GM19240 (cell line): Measurements from ENCODE around the gene LDLRAP1.

Experiments used
- DNase-seq: peaks from one replicate; pipeline ENCODE4 v3.0.0; 2011; ENCODE audit warnings: low spot score; ENCODE audit not compliant: insufficient read length

Gene LDLRAP1

DNA sequence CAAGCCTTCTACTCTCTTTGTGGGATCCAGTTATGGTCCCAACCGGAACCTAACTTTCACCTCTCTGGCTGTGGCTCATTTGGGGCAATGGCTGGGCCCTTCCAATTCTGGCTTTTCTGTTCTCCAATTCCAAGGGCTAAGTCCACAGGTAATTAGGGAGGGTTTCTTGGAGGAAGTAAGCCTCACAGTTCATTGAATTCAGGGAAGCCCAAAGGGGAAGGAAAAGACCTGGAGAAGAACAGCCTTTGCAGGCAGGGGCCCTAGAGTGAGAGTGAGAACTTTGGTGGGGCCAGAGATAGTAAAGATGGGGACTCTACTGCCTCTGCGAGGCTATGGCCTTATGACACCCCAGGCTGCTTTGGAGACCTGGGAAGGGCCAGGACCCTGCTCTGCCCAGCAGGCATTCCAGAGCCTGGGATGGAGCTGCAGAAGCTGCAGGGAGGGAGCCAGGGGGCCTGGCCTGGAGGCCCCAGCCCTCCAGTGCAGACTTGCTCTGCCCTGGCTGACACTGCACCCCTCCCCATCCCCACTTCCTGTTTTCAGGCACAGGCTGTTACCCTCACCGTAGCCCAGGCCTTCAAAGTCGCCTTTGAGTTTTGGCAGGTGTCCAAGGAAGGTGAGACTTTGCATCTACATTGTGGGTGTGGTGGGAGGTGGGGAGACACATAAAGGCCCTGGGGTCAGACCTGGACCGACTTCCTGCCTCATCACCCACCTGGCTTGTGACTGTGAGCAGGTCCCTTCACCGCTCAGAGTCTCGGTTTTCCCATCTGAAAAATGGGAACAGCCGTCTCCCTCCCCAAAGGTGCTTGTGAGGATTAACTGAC, 18.9 kb downstream of the LDLRAP1 start:
- DNase-seq: peak; percentile 94

DNA sequence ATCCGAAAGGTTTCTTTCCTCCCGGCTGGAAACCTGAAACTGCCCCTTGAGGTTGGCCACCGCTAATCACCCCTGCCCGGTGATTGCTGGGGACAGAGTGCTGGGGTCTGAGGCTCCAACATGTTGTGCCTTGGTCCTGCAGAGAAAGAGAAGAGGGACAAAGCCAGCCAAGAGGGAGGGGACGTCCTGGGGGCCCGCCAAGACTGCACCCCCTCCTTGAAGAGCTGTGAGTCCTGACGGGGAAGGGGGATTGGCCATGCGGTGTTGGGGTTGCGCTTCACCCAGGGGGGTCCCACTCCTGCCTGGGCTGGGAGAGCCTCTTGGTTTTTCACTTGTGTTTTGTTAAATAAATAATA, 19.5 kb downstream of the LDLRAP1 start:
- DNase-seq: no peak

DNA sequence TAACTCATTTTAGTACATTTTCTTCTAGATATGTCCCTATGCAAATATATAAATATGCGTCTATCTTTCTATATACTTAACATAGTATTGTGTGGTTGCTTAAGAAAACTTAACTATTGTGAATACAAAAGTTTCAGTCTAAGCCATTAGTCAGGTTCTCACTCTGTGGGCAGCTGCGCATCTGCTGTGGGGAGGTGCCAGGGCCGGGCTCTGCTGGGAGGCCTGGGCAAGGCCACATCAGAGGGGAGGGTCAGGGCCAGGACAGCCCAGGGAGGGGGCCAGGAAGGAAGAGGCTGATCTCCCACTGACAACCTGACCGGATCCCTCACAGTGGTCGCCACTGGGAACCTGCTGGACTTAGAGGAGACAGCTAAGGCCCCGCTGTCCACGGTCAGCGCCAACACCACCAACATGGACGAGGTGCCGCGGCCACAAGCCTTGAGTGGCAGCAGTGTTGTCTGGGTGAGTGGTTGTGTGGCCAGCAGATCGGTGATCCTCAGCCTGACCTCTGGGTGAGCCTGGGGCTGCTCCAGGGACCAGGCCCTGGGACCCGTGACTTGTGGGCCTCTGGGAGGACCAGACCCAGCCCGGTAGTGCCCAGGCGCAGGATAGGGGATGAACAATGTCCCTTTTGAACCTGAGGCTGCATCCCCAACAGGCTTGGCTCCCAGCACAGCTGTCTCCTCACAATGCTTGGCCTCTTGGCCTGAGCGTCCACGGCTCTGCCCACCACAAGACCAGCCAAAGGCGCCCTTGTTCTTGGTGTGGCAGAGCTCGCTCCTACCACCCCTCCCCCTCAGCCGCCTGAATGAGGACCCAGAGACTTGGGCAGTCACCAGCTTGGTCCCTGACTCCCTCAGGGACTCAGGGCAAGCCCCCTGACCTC, 20.2 kb downstream of the LDLRAP1 start:
- no peak for DNase-seq

DNA sequence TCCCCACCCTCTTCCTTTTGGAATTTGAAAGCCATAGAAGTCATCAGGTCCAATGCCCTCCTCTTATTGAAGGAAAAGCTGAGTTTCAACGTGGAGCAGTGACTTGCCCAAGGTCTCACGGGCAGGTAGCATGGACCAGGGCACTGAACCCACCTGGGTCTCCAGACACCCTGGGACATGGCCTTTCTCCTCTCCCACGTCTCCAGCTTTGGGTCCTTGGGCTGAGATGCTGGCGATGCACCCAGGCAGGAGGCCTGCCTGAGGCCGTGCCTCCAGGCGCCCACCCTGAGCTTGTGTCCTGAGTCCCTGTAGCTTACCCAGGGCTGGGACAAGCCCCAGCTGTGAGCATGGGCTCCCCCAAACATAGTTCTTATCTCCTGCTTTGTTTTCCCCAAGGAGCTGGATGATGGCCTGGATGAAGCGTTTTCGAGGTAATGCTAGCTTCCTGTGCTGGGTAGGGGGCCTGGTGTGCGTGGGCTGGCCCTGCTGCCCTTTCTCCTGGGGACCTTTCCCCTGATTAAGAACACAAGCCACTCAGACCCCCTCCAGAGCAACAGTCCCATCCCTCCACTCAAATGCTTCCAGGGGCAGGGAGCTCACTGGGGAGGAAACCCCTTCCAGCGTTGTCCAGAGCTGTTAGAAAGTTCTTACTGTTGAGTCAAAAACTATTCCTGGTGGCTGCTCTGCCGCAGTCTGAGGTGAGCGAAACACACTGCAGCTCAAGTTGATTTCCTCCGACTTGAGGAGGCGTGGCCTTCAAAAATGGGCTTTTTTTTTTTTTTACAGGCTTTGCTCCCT, 21.6 kb downstream of the LDLRAP1 start:
- DNase-seq: no peak

DNA sequence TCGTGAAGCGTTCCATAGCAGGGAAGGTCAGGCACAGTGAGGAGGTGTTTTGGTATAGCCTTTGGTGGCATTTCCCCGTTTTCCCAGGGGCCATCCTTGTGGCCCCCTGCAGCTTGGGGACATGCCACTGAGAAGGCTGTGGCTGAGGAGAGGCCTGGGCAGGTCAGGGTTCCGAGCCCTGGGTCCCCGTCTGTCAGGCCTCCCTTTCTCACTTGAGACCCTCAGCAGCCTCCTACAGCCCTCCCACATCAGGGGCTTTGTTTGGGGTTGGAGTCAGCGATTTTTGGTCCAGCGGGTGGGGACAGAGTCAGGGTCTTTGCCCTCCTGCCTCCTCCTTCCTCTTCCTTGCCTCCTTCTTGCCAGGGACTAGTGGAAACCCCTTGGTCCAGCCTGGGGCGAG, 22.2 kb downstream of the LDLRAP1 start:
- DNase-seq: no peak

DNA sequence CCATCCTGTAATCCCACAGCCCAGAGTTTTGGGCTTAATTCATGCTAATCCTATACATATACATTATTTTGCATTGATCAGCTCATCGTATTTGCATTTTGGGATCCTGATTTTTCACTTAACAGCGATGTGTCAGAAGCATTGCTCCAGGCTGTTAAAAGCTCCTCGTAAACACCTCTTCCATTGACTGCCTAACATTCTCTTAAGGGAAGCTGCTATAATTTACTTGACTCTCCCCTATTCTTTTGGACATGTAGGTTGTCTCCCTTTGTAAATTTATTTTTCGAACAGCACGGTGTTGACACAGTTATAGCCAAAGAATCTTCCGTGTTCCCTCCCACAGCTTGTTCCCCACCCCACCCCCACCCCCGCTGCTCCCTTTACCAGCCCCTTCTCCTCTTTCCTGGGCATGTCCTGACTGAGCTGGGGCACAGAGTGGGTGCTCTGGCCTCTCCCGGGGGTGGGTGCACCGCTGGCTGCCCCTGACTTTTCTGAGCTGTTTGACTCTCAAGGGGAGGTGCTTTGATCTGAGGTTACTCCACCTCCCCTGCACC, 22.8 kb downstream of the LDLRAP1 start:
- DNase-seq: no peak

DNA sequence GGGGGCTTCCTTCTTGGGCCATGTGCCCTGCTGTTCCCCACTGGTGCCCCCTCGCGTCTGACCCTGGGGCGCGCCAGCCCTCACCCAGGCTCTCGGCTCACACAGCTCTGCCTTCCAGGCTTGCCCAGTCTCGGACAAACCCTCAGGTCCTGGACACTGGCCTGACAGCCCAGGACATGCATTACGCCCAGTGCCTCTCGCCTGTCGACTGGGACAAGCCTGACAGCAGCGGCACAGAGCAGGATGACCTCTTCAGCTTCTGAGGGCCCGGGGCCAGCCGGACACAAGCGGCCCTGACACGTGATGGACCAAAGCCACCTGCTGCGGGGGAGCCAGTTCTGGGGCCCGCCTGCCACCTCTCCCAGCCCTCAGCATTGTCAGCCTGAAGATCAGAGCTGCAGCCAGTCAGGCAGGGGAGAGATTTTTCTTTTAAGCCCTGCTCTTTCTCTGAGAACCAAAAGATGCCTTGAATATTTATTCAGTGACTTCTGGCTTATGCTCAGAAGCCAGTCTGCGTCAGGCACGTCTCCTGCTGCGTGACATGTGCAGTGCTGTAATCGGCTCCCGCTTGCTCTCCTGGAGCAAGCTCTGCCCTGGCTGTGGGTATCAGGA, 23.4 kb downstream of the LDLRAP1 start:
- no peak for DNase-seq

DNA sequence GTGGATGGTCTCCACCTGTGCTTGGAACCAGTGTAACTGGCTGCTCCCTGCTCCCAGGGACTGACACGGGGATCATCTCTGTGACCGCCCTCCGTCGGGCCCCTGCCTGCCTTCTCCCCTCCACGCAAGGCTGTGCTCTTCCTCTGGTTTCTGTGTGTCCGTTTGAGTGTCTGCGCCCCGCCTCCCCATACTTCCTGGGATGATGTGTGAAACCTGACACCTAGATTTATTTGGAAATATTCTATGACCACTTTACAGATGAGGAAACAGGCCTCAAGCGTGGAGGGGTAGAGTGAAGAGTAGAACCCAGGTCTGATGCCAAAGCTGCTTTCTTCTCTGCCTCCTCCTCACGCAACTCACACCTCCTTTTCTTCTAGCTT, 24.3 kb downstream of the LDLRAP1 start:
- no peak for DNase-seq

DNA sequence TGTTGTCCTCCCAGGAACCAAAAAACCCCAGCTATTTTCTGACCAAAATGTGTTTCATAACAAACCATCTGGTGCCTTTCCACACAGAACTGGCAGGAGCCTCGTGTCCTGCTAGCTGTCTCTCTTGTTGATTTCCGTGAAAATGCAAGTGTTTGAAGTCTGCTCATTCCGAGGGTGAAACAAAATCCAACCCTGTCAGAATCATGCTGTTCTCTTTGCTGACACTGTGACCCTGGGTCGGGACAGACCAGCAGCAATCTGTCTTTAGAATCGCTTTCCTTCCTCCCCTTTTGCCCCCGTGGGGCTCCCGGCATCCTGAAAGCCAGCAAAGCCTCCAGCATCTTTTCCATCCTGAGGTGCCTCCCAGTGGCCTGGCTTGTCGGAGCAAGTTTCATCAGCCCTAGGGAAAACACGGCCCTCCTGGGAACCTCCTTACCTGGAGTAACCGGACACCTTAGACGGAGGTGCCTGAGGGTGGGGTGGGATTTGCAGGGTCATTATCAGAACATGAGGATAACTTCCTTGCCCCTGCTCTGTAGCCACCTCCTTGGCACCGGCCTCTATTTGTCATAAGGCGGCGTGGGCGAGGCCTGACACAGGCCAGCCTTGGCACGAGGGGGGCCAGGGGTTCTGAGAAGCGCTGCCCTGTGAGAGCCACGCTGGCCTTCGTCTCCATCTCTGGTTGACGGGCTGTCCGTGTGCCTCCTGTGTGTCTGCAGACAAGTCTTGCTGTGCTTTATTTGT, 24.9 kb downstream of the LDLRAP1 start:
- no peak for DNase-seq

DNA sequence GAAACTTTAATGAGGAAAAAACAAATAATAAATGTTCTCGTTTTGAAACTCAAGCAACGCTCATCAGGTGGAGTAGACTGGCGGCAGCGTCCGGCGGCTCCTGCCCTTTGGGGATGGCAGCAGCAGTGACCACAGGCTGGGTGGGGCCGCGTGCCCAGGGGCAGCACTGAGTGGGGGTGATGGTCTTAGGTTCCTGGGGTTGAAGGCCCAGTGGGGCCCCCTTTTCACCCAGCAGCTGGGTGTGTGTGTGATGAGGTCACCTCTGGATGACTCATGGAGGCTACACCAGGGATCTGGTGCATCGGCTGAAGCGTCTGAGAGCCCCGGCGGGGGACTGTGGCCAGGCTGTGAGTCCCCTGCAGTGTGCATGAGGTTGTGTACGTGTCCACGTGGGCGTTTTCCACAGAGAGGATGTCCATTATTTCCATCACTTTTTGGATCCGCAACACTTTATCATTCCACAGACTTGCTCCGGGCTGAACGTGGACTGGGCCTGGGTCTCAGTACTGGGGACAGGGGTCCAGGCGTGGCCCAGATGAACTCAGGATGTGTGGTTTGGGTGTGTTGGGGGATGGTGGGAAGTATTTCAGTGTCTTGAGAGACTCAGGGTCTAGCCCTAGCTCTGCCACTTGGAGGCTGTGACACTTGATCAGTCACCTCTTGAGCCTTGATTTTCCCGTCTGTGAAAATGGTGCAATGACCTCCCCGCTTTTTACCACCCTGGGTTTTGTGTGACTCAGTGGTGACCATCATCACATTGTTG, 25.6 kb downstream of the LDLRAP1 start:
- no peak for DNase-seq

DNA sequence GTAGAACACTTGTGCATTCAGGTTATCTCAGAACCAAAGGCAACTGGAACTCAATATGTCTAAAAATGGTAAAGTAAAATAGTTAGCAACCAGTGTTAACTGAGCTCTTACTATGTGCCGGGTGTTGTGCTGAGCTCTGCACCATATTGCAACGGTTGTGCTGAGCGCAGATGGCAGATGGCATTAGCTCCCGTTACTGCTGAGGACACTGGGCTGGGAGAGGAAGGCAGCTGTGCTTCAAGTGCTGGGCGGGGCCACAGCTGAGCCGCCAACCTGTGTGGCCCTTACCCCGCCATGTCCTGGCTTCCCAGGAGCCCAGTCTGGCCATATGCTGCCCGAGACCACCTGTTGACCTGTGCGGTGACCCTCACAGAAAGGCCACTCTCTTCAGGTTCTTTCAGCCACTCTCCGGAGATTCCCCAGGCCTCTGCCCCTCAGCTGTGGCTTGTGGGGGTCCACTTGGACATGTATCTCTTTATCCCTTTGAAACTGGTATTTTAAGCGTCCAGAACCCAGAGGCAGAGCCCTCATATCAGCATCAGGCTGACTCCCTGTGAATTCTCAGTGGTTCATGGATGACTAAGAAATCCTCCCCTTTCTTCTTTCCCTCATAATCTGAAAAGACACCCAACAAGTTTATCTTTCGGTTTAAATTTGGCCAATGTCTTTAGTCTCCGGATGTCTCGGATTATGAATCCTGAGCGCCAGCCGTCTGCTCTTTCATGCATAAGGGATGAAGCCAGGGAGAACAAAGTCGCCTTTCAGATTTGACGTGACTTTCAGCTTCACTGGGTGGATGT, 26.4 kb downstream of the LDLRAP1 start:
- no peak for DNase-seq

DNA sequence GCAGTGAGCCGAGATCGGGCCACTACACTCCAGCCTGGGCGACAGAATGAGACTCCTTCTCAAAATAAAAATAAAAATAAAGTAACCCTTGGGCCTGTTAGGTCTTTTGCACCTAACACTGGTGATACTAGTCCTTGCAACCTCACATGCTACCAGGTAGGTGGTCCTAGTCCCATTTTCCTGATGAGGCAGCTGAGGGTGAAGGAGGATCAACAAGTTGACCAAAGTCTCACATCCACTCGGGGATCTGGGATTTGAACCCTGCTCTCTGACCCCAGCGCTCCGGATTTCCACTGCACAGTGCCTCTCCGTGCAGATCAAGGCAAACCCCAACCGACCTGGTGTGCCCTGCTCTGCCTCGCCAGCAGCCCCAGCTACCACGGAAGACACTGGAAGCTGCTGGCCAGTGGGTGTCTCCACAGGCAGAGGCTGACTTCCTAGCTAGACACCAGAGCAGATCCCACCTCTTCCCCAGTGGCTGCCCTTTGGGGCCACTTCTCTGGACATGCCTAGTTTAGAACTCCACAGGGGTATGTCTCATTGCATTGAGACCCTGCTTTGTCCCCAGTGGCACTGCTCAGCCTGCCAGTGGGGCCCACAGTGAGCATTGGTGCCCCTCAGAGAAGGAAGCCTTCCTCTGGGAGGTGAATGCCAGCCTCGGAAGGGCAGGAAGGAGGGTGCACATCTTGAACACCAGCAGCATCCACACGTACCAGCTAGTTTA, 27.6 kb downstream of the LDLRAP1 start:
- DNase-seq: no peak

DNA sequence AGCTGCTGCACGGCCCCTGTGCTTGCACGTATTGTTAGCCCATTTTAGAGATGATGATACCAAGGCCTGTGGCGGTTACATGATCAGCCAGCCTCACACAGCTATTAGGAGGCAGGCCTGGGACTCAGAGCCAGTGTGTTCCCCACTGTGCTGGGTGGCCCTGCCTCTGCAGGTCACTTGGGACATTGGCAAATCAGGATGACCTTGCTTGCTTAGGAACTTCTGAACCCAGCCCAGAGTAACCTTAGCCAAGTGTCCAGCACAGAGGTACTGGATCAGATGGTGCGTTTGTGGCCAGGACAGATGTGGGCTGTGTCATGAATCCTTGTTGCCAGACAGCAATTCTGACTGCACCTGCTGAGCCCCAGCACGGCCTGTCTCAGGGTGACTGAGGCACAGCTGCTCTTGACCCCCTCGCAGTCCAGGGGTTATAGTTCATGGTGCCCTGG, 28.1 kb downstream of the LDLRAP1 start:
- no peak for DNase-seq

DNA sequence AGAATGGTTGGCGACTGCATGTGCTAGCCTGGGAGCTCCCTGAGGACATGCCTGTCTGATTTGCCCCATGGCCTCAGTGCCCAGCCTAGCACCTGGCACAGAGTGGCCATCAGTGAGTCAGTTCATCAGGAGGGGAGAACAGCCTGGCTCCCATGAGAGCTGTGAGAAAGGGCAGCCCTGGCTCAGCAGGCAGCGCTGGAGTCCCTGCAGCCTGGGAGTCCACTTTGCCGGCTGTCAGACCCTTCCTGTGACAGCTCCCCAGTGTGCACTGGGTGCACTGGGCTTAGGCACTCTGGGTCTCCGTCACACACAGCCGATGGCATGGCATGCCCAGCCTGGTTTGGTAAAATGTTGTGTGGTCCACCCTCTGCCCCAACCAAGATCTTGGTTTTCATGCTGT, 28.7 kb downstream of the LDLRAP1 start:
- no peak for DNase-seq

DNA sequence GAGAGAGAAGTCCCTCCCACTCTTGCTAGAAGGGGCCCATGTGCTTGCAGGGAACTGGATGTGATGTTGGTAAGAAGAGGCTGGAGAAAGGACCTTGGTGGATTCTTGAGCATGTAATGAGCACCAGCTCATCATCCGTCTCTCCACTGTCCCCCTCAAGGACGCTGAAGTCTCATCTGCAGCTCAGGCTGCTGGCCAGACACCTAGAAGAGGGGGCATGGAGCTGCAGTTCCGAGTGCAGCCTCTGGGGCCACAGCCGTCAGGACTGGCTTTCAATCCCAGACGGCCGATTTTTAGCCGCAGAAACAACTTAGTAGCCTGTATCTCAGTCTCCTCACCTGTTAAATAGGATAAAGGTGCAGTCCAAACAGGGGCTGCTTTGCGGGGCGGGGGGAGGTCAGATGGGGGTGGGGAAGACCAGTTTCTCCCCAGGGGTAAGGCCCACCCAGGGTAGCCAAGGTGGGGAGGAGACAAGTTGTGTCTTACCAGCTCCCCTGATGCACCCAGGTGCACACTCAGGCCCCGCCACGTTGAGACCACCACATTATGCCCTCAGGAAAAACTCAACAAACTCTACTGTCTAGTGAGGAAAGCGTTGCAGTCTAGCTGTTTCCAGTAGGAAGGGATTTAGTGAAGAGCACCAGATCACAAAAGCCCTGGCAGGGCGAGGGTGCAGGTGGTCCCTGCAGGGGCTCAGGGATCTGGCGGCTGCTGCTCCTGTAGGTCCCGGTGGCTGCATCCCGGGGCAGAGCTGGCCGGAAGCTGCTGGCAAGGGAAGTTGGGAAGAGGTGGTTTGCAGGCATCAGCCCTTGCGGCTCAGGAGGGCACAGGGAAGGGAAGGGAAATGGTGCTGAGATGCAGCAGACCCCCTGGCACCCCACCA, 29.5 kb downstream of the LDLRAP1 start:
- no peak for DNase-seq

DNA sequence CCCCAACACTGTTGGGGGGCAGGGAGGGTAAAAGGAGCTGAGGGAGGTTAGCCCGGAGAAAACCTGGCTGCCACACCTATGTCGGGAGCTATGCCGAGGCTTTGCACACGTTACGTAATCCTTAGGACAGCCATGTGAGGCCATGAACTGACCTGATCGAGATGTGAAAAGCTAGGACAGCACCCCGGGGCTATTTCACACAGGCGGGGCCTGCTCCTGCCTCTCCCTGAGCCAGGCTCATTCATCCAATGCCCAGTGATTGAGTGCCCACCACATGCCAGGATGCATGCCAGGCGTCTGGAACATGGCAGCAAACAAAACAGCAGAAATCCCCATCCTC, 30.2 kb downstream of the LDLRAP1 start:
- no peak for DNase-seq

DNA sequence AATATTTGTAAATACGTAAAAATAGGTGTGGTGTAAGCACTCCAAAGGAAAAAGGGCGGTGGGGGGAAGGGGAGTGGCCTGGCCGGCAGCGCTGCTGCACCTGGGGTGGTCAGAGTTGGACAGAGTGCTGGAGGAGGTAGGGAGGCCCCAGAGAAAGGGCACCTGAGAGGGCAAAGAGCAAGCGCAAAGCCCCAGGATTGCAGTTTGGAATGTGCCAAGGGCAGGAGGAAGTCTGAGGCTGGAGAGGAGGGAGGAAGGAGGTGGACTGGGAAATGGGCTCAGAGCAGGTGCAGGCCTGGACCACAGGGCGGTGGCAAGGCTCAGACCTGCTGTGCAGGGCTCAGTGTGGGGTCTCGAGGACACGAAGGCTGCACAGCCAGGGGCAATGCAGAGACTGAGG, 30.6 kb downstream of the LDLRAP1 start:
- DNase-seq: no peak
